ENCODE data around the gene ONECUT2. TPM values are rescaled to one million over a fixed set of nuclear protein-coding genes. Genes with fewer than 3 reads are reported as not detected.

ONECUT2 gene
- not detected in 2 replicates for total RNA-seq (2014; rRNA removed; shearing (Covaris generic))
- not detected in 2 replicates for total RNA-seq (2022)
- Bru-seq, nascent RNA: not detected
- BruChase-seq, experiment 1, labeled RNA remaining after a 6-hour chase: not detected
- BruChase-seq, experiment 2, labeled RNA remaining after a 2-hour chase: percentile 3 among the genes with signal in this experiment
- long read RNA-seq: 0 reads

DNA sequence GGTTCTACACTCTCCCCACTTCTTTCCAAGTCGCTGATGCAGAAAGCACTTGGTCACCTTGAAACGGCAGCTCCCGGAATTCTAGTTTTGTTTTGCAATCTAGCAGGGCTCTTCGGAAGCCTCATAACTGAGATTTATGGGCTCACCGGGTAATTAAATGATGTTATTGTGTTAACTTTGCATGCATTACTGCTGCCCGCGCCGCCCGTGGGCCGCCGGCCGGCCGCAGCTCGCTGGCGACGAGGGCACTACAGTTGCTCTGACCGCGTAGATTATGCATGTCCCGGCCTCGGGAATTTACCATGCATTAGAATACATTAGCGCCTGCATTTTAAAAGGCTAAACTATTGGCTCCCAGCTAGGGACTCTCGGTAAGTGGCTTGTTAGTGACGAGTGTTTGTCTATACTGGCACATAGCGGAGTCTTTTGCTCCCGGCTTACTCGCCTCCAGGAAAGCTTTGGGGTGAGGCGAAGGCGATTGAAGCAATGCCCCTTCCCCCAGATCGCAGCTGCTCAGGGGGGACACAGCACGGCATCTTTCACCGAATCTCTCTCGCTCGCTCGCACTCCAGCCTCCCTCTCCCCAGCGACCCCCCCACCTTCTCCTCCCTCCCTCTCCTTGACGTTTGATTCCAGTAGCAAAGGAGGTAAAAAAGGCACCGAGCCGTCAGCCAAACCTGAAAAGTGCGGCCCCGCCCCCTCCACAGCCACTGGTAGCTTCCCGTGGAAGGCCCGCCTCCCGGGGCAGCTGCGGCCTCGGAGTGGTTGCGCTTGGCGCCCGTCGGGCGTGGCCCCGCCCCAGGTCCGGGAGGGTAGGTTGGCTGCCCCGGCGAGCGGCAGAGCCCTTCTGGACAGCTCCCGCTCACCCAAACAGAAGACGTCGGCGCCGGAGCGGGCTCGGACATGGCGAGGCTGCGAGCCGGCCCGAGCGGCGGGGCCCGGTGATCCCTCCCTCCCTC, at the start of gene ONECUT2:
Gene ONECUT2, plus strand, starts transcription at position 839 of the 959 bp plus-strand sequence. CDS start 343 bp downstream, outside the sequence.
- intact Hi-C loops (cut with micrococcal nuclease; ENCODE audit: unreplicated experiment): no loop called here
- Histone ChIP-seq H3K9me3 (ENCODE audit: low read length) (no peaks in the 10 kb centered on the region), H3K27ac (ENCODE audit: low read depth, low read length, poor library complexity, severe bottlenecking) (no peak within 1 kb of the TSS), H3K4me2 (ENCODE audit: low read length) (no peak within 1 kb of the TSS), H3K79me2 (ENCODE audit: insufficient read depth, low read depth, low read length) (no peaks in the 10 kb centered on the region), H3K4me1 (ENCODE audit: insufficient read depth, low read length, poor library complexity, severe bottlenecking) (no peaks in the 10 kb centered on the region), H3K36me3 (ENCODE audit: insufficient read depth, low read length) (no peaks in the 10 kb centered on the region), H2AFZ (ENCODE audit: low read length) (no peak within 1 kb of the TSS), H3K4me3 (ENCODE audit: low read depth, low read length, poor library complexity, severe bottlenecking) (no peak within 1 kb of the TSS), H3K9me2 (ENCODE audit: insufficient read depth, low read length) (no peaks in the 10 kb centered on the region), H4K20me1 (ENCODE audit: insufficient read depth, low read length) (no peaks in the 10 kb centered on the region)
- no peak for DNase-seq (ENCODE audit: low spot score)
- no TSS peak for BruUV-seq (replicated peaks)
- ChIA-PET CTCF (ENCODE audit: unreplicated experiment) (no interaction called here), POLR2A (no interaction called here)
- TF ChIP-seq, protein P1, sequence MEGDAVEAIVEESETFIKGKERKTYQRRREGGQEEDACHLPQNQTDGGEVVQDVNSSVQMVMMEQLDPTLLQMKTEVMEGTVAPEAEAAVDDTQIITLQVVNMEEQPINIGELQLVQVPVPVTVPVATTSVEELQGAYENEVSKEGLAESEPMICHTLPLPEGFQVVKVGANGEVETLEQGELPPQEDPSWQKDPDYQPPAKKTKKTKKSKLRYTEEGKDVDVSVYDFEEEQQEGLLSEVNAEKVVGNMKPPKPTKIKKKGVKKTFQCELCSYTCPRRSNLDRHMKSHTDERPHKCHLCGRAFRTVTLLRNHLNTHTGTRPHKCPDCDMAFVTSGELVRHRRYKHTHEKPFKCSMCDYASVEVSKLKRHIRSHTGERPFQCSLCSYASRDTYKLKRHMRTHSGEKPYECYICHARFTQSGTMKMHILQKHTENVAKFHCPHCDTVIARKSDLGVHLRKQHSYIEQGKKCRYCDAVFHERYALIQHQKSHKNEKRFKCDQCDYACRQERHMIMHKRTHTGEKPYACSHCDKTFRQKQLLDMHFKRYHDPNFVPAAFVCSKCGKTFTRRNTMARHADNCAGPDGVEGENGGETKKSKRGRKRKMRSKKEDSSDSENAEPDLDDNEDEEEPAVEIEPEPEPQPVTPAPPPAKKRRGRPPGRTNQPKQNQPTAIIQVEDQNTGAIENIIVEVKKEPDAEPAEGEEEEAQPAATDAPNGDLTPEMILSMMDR (conservative IDR thresholded peaks at IDR 0.05; ENCODE audit: low read length): no peak
- TF ChIP-seq EZH2phosphoT487 (IDR thresholded peaks at IDR 0.05; ENCODE audit: borderline replicate concordance, low read depth, low read length): no peak

- Histone ChIP-seq H3K4me1 (ENCODE audit: insufficient read depth, low read length, poor library complexity, severe bottlenecking) (no peaks in the 10 kb centered on the region), H3K36me3 (ENCODE audit: insufficient read depth, low read length) (no peaks in the 10 kb centered on the region), H3K79me2 (ENCODE audit: insufficient read depth, low read depth, low read length) (no peaks in the 10 kb centered on the region), H3K4me2 (ENCODE audit: low read length) (no peak overlapping the region), H3K9me2 (ENCODE audit: insufficient read depth, low read length) (no peaks in the 10 kb centered on the region), H3K27ac (ENCODE audit: low read depth, low read length, poor library complexity, severe bottlenecking) (no peak overlapping the region), H4K20me1 (ENCODE audit: insufficient read depth, low read length) (no peaks in the 10 kb centered on the region), H3K9me3 (ENCODE audit: low read length) (no peaks in the 10 kb centered on the region), H2AFZ (ENCODE audit: low read length) (no peak overlapping the region), H3K4me3 (ENCODE audit: low read depth, low read length, poor library complexity, severe bottlenecking) (no peak overlapping the region)
- DNase-seq (ENCODE audit: low spot score): no peak
- ChIA-PET POLR2A (interaction anchor here (0.5 to 0.7 kb wide), 3 partner anchors 202 to 416 kb away, joined by 3 to 6 read pairs (median 3); no protein-coding TSS in a partner anchor), CTCF (ENCODE audit: unreplicated experiment) (interaction anchor here (0.6 kb wide), 1 partner anchor 638 kb away, joined by 3 read pairs; no protein-coding TSS in a partner anchor)
- TF ChIP-seq, protein P1 (conservative IDR thresholded peaks at IDR 0.05; ENCODE audit: low read length): no peak
- TF ChIP-seq EZH2phosphoT487 (IDR thresholded peaks at IDR 0.05; ENCODE audit: borderline replicate concordance, low read depth, low read length): no peak
- intact Hi-C loops (cut with micrococcal nuclease; ENCODE audit: unreplicated experiment): no loop called here
- BruUV-seq (replicated peaks): no TSS peak
These were observed 45.9 kb upstream of the ONECUT2 start for GRCh38 chr18:57389271-57389670.
